Chondrocyte (in vitro differentiated cells): ENCODE measurements around the gene CASP7. TPM values are rescaled to one million over a fixed set of nuclear protein-coding genes. Genes with fewer than 3 reads are reported as not detected.

ENCODE experiments used
- DNase-seq: peaks from one replicate; pipeline ENCODE4 v3.0.0; 2021; ENCODE audit warnings: mixed read lengths, low spot score
- H3K27ac Mint-ChIP-seq: one replicate; pipeline ENCODE4 v1.8.0; 2021; ENCODE audit warnings: mild to moderate bottlenecking, moderate library complexity, mixed read lengths; ENCODE audit not compliant: unreplicated experiment
- H3K27me3 Mint-ChIP-seq: 2 replicates; pipeline ENCODE4 v1.8.0; 2021; ENCODE audit warnings: low read depth, mixed read lengths
- H3K36me3 Mint-ChIP-seq: 2 replicates; pipeline ENCODE4 v1.8.0; 2021; ENCODE audit warnings: low read depth, mixed read lengths
- H3K4me1 Mint-ChIP-seq: 2 replicates; pipeline ENCODE4 v1.8.0; 2021; ENCODE audit warnings: low read depth, mild to moderate bottlenecking, mixed read lengths
- H3K4me3 Mint-ChIP-seq: one replicate; pipeline ENCODE4 v1.8.0; 2021; ENCODE audit warnings: mild to moderate bottlenecking, moderate library complexity, mixed read lengths; ENCODE audit not compliant: unreplicated experiment
- H3K9me3 Mint-ChIP-seq: 2 replicates; pipeline ENCODE4 v1.8.0; 2021; ENCODE audit warnings: low read depth, mixed read lengths
- long read RNA-seq: library from polyadenylated mRNA; stranded (forward); transcript quantifications from one replicate; pipeline ENCODE4 v2.0.0, GENCODE V29; 2021
- total RNA-seq: library from RNA; stranded (reverse); gene quantifications from 3 replicates; pipeline ENCODE4 v1.2.1, GENCODE V29; 2021
- TF ChIP-seq, protein P1 (sequence below): fragments of 200-600 bp; sonication (generic); IDR thresholded peaks from 2 replicates; pipeline ENCODE4 v1.5.0; 2021; ENCODE audit warnings: antibody characterized with exemption, mild to moderate bottlenecking, moderate library complexity

The CASP7 gene
- total RNA-seq = 24.0 to 30.4 TPM (median 26.2 TPM) in 3 replicates
- long read RNA-seq, transcript CASP7-203 (7 exons, 2,377 nt) = major isoform, 22 of 46 reads
- long read RNA-seq, transcript CASP7-211 (7 exons, 2,467 nt) = minor isoform, 14 of 46 reads
- long read RNA-seq, partial matches to known transcripts = 0 of 46 reads
- long read RNA-seq, other reads (novel, unspliced or antisense) = 6 of 46 reads

DNA sequence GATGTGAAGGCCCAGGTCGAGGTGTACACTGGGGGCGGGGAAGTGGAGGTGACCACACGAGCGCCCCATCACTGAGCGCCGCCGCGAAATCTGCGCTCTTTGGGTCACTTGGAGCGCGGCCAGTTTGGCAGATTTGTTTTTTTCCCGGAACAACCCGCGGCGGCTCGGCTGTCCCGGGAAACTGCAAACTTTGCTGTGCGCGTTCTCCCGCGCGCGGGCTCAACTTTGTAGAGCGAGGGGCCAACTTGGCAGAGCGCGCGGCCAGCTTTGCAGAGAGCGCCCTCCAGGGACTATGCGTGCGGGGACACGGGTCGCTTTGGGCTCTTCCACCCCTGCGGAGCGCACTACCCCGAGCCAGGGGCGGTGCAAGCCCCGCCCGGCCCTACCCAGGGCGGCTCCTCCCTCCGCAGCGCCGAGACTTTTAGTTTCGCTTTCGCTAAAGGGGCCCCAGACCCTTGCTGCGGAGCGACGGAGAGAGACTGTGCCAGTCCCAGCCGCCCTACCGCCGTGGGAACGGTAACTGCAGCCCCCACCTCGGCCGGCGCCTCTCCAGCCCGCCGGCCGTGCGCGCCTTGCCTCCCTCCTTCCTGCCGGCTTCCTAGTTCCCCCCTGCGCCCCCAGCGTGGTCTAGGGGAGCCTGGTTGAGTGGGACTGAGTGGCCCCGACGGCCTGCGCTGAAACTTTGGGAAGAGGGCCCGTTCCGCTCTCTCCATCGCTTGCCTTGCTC lies at the start of gene CASP7:
Gene CASP7, plus strand, starts transcription at position 450 of the 727 bp plus-strand sequence. CDS start 17,582 bp downstream, outside the sequence.
- no peak for DNase-seq
- Mint-ChIP-seq H3K4me1 (peaks cover 21% of the 10 kb centered on the region), H3K36me3 (peaks cover 7% of the 10 kb centered on the region), H3K27ac (peak within 1 kb of the TSS; percentile 95), H3K4me3 (peak within 1 kb of the TSS; percentile 95), H3K9me3 (peaks cover 6% of the 10 kb centered on the region), H3K27me3 (peaks cover 2% of the 10 kb centered on the region)
- TF ChIP-seq, protein P1, sequence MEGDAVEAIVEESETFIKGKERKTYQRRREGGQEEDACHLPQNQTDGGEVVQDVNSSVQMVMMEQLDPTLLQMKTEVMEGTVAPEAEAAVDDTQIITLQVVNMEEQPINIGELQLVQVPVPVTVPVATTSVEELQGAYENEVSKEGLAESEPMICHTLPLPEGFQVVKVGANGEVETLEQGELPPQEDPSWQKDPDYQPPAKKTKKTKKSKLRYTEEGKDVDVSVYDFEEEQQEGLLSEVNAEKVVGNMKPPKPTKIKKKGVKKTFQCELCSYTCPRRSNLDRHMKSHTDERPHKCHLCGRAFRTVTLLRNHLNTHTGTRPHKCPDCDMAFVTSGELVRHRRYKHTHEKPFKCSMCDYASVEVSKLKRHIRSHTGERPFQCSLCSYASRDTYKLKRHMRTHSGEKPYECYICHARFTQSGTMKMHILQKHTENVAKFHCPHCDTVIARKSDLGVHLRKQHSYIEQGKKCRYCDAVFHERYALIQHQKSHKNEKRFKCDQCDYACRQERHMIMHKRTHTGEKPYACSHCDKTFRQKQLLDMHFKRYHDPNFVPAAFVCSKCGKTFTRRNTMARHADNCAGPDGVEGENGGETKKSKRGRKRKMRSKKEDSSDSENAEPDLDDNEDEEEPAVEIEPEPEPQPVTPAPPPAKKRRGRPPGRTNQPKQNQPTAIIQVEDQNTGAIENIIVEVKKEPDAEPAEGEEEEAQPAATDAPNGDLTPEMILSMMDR = no peak

DNA sequence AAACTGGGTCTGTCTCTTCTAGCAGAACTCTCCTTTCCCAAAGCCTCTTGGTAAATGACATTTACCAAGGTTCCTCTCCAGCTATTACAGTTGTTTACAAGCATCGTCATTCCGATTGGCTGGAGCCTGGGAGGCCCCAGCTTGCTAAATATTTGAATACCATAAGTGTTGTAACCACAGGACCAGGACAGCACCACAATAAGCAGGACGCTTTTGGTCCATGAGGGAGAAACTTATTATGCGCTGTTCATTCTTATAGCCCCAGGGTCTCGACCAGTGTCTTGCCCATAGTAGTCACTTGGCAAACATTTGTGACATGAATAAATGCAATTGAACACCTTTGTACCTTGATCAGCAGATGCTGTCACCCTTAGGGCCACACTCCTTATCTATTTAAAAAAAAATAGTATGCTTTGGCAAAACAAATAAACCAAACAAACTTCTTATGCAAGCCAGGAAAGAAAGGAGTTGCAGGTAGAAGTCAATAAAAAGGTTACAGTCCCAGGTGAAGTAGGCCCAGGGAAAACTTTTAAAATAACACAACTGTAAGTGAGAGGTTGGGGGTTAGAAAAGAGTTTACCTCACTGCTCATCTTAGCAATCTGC lies 48.7 kb upstream of the CASP7 start:
- no peak for DNase-seq
- H3K27me3 Mint-ChIP-seq = no peaks in the 10 kb centered on the region
- TF ChIP-seq, protein P1 = no peak
- H3K36me3 Mint-ChIP-seq = no peaks in the 10 kb centered on the region
- no peak overlapping the region for H3K4me3 Mint-ChIP-seq
- H3K4me1 Mint-ChIP-seq = peaks cover 20% of the 10 kb centered on the region
- peaks cover 6% of the 10 kb centered on the region for H3K9me3 Mint-ChIP-seq
- H3K27ac Mint-ChIP-seq = no peak overlapping the region

DNA sequence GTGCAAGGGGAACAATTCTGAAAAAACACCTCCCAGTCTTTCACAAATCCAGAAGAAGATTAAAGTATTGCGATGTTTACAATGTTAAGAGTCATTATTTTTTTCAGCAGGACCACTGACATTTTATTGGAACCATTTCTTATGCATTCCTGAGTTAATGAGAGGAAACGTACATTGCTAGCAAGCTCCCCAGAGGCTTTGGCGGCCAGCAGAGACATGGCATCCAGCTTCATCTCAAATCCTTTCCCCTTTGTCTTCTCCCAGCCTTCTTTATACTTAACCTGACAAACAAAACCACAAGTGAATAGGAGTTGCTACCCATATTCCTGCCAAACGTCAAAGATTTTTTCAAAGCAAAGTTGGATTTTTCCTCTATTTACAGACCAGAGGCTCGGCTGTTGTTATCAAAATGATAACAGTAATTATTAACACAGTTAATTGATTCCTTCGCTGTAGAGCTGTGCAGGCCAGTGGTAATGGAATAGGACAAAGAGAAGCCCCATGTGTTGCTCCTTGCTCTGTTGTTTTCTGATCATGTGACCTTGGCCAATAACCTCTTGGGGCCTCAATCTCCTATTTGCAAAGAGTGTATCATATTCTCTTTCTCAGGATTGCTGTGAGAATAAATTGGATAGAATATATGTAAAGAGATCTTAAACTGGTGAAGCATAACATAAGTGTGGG lies 47.9 kb upstream of the CASP7 start:
- Mint-ChIP-seq H3K4me3 (no peak overlapping the region), H3K9me3 (peaks cover 6% of the 10 kb centered on the region), H3K4me1 (peaks cover 16% of the 10 kb centered on the region), H3K27ac (no peak overlapping the region), H3K27me3 (no peaks in the 10 kb centered on the region), H3K36me3 (no peaks in the 10 kb centered on the region)
- TF ChIP-seq, protein P1 = no peak
- DNase-seq = no peak

DNA sequence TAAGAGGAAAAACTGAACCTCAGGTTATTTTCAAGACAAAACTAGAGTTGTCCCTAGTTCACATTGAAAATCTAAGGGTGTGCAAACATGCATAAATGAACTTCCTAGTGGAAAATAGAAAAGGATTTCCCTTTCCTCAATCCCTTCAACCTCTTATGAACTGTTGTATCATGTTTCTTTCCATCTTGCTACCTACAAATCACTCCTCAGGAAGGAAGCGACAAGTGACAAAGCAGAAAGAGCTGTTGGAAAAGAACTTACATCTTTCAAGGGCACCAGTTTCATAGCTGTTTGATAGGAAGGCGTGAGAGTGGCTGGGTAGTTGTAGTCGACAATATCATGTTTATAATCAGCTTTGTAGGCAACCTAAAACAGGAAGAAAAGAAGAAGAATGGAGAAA lies 39.7 kb upstream of the CASP7 start:
- no peaks in the 10 kb centered on the region for H3K9me3 Mint-ChIP-seq
- no peak overlapping the region for H3K4me3 Mint-ChIP-seq
- DNase-seq = no peak
- H3K27ac Mint-ChIP-seq = no peak overlapping the region
- H3K27me3 Mint-ChIP-seq = peaks cover 3% of the 10 kb centered on the region
- H3K4me1 Mint-ChIP-seq = peaks cover 8% of the 10 kb centered on the region
- H3K36me3 Mint-ChIP-seq = no peaks in the 10 kb centered on the region
- TF ChIP-seq, protein P1 = no peak

DNA sequence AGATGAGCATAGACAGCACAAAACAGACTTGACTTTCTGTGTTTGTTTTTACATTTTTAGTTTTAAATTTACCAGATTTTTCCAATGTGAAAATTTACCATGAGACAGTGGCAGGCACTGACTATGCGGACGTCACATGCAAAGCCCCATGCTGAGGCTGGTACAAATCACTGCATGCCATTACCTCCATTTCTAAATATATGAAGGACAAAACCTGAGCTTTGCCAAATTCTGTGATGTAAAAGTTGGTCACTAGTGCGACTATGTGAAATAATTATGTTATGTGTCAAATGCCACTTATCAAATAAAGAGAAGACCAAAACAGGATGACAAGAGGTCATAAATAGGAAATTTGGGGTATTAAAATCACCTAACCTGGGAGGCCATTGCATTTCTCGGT lies 38.0 kb upstream of the CASP7 start:
- no peaks in the 10 kb centered on the region for H3K36me3 Mint-ChIP-seq
- peaks cover 3% of the 10 kb centered on the region for H3K27me3 Mint-ChIP-seq
- TF ChIP-seq, protein P1 = no peak
- DNase-seq = no peak
- no peak overlapping the region for H3K27ac Mint-ChIP-seq
- no peaks in the 10 kb centered on the region for H3K9me3 Mint-ChIP-seq
- peaks cover 8% of the 10 kb centered on the region for H3K4me1 Mint-ChIP-seq
- no peak overlapping the region for H3K4me3 Mint-ChIP-seq
